NCI-H526 treated with DMSO at 0.1 percent for 48 hours (cell line): ENCODE results near the gene KCTD7.
"Not testable (repeated sequence)": the region's sequence is repeated elsewhere in the genome, so short reads cannot be mapped to it uniquely, and the experiment has no call there.

ENCODE experiments used
- DNase-seq: peaks from one replicate; lab custom pipeline; 2025; lab: John Stamatoyannopoulos, UW

Gene KCTD7

DNA sequence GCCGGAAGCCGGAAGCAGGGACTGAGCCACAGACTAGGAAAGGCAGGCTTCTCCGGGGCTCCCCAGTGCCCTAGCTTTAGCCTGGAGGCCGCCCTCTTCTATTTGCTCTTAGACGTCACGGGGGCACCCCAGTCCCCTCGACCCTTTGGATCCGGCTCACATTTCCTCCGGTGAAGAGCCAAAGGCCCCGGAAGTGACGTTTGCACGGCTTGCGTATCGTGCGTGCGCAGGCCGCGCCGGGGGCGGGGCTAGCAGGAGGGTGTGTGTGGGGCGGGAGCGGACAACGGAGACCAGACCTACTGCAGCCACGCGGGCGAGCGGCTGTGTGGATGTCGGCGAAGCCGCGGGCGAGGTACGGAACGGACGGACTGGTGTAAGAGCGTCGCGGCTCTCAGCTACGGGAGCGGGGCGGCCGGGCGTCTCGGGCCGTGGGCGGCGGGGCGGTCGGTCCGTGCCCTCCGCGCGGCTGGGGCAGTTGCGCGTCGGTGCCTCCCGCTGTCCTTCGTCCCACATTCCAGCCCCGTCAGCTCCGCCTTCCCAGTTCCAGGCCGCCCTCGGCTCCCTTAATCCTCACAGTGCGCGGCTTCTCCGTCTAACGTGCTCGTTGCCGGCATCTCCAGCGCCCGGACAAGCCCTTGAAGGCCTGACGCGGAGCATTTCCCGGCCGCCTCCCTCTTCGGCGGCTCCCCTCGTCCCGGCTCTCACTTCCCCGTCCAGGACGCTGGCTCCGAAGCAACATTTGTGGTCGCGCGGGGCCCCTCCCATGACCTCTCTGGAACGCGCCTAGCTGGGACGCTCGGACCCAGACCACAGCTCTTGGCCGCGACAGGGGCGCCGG, 25.8 kb downstream of the KCTD7 start:
- DNase-seq: peak; percentile 93

DNA sequence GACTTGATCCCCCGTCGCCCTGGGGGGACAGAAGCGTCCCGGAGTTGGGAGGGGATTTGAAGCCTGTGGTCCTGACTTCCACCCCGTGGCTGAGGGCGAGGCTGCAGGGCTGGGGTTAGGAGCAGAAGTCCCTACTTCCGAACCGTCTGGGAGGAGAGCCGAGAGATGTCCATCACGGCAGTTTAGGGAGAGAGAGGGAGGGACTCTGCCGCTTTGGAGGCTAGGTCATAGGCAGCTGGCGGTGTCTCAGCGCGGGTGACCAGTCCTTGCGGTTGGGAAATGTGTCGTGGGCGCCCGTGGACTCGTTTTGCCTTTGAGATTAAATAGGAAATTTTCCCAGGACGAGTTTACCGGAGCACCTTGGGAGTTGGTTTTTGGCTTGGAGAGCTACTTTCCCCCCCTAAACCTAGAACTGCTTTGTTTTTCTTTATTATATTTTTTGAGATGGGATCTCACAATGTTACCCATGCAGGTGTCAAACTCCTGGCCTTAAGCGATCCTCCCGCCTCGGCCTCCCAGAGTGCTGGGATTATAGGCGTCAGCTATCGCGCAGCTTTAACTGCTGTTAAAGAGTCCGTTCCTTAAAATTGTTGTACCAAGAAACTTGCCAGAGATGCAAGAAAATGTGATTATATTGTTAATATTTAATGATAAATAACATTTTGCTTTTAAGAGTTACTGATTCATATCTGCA, 26.6 kb downstream of the KCTD7 start:
- peak; percentile 3 for DNase-seq

DNA sequence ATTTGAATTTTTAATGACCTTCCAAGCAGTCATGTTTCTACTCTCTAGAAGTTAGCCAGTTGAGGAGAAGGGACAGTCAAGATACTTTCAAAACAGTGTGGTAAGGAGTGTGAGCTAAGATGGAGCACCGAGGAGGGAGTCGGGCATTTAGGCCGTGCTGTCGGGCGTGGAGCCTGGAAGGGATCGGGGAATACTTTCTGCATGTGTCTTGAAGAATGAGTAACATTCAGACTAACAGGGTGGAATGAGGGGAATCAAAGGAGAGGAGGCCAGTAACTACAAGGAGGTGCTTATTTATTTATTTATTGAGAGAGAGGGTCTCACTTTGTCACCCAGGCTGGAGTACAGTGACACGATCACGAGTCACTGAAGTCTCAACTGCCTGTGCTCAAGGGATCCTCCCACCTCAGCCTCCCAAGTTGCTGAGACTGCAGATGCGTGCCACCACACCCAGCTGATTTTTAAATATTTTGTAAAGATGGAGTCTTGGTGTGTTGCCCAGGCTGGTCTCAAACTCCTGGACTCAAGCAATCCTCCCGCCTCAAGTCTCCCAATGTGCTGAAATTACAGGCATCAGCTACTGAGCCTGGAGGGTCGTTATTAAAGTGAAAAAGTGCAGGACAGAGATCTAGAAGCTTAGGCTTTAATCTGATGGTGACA, 27.3 kb downstream of the KCTD7 start:
- not testable (repeated sequence) for DNase-seq

GRCh38 chr7:66657798-66658197, 29.1 kb downstream of the KCTD7 start:
- no peak for DNase-seq

GRCh38 chr7:66662646-66663264, 34.1 kb downstream of the KCTD7 start:
- DNase-seq: no peak

- DNase-seq: no peak
These were observed 36.1 kb downstream of the KCTD7 start for GRCh38 chr7:66664590-66665293.

GRCh38 chr7:66666313-66666952, 37.8 kb downstream of the KCTD7 start:
- no peak for DNase-seq

DNA sequence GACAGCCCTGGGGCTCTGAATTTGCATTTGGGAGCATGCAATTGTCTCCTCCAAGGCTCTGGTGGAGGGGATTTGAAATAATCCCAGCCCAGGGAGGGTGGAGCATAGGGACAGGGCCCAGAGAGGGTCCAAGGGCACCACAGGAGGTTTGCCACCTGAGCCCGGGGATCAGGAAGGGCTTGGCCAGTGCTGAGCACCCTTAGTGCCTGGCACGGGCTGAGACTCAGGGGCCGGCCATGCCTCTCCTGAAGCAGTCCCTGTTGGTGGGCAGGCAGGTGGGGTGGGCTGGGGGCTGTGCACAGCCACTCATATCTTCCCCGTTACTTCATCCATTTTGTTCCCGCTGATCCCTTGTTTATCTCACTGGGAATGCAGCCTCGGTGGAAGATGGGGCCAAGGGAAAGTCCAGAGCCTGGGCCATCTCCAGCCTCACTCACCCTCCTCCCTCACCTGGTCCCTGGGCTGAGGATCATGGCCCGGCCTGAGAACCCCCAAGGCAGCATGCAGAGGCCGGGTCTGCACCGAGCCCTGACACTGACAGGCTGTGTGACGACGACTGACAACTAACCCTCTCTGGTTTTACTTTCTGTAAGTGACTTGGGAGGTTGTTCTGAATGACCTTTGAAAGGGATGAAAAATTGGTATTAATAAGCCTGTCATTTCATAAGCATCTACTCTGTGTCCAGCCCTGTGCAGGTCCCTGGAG, 38.5 kb downstream of the KCTD7 start:
- DNase-seq: no peak

DNA sequence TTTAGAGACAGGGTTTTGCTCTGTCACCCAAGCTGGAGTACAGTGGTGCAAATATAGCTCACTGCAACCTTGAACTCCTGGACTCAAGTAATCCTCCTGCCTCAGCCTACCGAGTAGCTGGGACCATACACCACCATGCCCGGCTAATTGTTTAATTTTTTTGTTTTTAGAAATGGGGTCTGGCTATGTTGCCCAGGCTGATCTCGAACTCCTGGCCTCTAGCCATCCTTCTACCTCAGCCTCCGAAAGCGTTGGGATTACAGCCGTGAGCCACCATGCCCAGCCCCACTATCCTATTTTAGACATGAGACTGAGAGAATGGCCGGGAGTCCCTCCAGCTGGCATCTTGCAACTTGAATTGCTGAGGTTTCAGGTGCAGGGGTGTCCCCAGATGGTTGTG, 39.4 kb downstream of the KCTD7 start:
- DNase-seq: no peak

- no peak for DNase-seq
These were observed 40.0 kb downstream of the KCTD7 start for GRCh38 chr7:66668677-66669076.

- no peak for DNase-seq
These were observed 40.4 kb downstream of the KCTD7 start for GRCh38 chr7:66669088-66669487.

DNA sequence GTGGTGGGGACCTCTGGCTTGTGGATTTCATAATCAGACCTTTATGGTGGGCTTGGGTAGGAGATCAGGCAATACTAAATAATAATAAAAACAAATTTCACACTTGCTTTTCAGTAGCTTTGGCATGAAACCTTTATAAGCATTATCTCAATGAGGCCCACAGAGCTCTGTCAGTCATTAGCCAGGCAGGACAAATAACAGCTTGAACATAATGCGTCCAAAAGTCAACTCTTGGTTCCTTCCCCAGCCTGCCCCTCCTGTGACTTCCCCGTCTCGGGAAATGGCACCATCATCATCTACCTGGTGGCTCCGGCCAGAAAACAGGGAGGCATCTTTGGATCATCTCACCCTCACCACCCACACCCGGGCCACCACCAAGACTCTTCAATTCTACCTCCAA, 40.8 kb downstream of the KCTD7 start:
- DNase-seq: no peak

DNA sequence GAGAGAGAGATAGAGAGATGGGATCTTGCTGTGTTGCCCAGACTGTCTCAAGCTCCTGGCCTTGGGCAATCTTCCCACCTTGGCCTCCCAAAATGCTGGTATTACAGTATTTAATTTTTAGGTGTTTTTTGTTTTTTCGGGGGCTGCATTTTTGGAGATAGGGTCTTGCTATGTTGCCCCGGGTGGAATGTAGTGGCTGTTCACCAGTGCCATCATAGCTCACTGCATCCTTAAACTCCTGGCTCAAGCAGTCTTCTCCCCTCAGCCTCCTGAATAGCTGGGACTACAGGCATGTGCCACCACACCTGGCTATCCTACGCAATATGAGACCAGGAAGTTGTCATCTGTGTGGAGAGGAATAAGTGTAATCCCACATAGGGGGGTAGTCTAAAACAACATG, 42.4 kb downstream of the KCTD7 start:
- no peak for DNase-seq

DNA sequence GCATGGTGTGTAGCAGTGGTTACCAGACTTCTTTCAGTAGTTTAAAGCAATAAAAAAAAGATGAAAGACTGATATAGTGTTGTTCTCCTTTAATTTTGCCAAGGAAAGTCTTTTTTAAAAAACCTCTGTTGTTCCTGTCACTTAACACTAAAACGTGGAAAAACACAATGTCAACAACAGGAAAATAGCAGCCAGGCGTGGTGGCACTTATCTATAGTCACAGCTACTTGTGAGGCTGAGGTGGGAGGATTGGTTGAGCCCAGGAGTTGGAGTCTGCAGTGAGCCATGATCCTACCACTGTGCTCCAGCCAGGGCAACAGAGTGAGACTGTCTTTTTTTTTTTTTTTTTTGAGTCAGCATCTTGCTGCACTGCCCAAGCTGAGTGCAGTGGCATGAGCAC, 42.8 kb downstream of the KCTD7 start:
- not testable (repeated sequence) for DNase-seq

GRCh38 chr7:66672432-66673123, 43.9 kb downstream of the KCTD7 start:
- DNase-seq: not testable (repeated sequence)

DNA sequence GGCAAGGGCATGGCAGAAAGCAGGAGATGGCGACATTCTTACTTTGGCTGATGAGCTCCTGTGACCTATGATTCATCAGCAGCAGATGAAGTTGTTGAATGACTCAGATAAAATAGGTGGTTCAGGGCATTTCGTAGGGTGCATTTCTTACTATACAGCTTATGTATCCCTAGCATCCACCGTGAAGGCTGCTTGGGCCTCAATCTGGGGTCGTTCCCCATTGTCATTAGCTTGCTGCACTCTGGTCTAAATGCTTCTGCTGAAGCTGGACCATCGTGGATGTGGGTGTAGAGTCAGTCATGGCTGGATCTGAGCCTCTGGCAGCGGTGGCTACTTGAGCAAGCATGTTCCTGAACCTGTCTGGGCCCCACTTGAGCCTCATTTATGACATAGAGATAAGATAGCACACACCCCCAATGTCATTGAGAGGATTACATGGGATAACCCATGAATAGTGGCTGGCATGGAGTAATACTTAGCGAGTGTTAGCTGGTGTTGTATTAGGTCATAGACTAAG, 44.5 kb downstream of the KCTD7 start:
- not testable (repeated sequence) for DNase-seq

- no peak for DNase-seq
These were observed 51.1 kb downstream of the KCTD7 start for GRCh38 chr7:66679633-66680244.

- DNase-seq: peak; percentile 85
These were observed 53.0 kb downstream of the KCTD7 start for GRCh38 chr7:66681491-66682349.
